Adrenal gland (tissue), 5 donors: ENCODE results near the gene KRTAP10-10.

Experiments
- POLR2A ChIP-seq, 2 donors: fragments of 450-650 bp; IDR thresholded peaks; one replicate each; pipeline ENCODE4 v1.6.1; 2017; ENCODE audit warnings: antibody characterized with exemption in 2 of 2, mild to moderate bottlenecking in 2 of 2, moderate library complexity in 1 of 2
- TF ChIP-seq, protein P1 (sequence below), 6 experiments: fragments of 450-650 bp in 4 of 6; fragments of 200-600 bp in 2 of 6; sonication (generic) in 1 of 6; IDR thresholded peaks; 1 replicate in 5 of 6; 2 replicates in 1 of 6; pipeline versions ENCODE4 v1.5.1 to v1.8.0; 2016 to 2021; ENCODE audit warnings: antibody characterized with exemption in 6 of 6, mild to moderate bottlenecking in 2 of 6, moderate library complexity in 1 of 6
- donor health status: DM: no; HTN: no; CAD: no.

GRCh38 chr21:44684483-44684882 lies 47.3 kb downstream of the KRTAP10-10 start:
- TF ChIP-seq, protein P1, sequence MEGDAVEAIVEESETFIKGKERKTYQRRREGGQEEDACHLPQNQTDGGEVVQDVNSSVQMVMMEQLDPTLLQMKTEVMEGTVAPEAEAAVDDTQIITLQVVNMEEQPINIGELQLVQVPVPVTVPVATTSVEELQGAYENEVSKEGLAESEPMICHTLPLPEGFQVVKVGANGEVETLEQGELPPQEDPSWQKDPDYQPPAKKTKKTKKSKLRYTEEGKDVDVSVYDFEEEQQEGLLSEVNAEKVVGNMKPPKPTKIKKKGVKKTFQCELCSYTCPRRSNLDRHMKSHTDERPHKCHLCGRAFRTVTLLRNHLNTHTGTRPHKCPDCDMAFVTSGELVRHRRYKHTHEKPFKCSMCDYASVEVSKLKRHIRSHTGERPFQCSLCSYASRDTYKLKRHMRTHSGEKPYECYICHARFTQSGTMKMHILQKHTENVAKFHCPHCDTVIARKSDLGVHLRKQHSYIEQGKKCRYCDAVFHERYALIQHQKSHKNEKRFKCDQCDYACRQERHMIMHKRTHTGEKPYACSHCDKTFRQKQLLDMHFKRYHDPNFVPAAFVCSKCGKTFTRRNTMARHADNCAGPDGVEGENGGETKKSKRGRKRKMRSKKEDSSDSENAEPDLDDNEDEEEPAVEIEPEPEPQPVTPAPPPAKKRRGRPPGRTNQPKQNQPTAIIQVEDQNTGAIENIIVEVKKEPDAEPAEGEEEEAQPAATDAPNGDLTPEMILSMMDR (IDR thresholded peaks at IDR 0.05), result no peak
- TF ChIP-seq POLR2A (IDR thresholded peaks at IDR 0.05), result no peak
